Smooth muscle cell (in vitro differentiated cells): ENCODE data around the gene VSX1. TPM values are rescaled to one million over a fixed set of nuclear protein-coding genes. Genes with fewer than 3 reads are reported as not detected.

ENCODE experiments used
- DNase-seq: peaks from one replicate; lab custom pipeline; 2025; ENCODE audit not compliant: unreplicated experiment; lab: John Stamatoyannopoulos, UW
- H2AFZ ChIP-seq: fragments of 200-600 bp; sonication (generic); 2 replicates; pipeline ENCODE4 v1.6.0; 2016; ENCODE audit warnings: antibody characterized with exemption, low read depth, mild to moderate bottlenecking
- H3F3A ChIP-seq: fragments of 200-600 bp; sonication (generic); 2 replicates; pipeline ENCODE4 v1.6.0; 2017; ENCODE audit warnings: antibody characterized with exemption, low read depth
- H3K27ac ChIP-seq: fragments of 200-600 bp; sonication (generic); 2 replicates; pipeline ENCODE4 v1.5.1; 2016; ENCODE audit warnings: low read depth, mild to moderate bottlenecking
- H3K27me3 ChIP-seq: fragments of 200-600 bp; sonication (generic); 2 replicates; pipeline ENCODE4 v1.6.1; 2016; ENCODE audit warnings: low read depth, mild to moderate bottlenecking
- H3K36me3 ChIP-seq: fragments of 200-600 bp; sonication (generic); 2 replicates; pipeline ENCODE4 v1.5.1; 2016; ENCODE audit warnings: low read depth
- H3K4me1 ChIP-seq: fragments of 200-600 bp; sonication (generic); 2 replicates; pipeline ENCODE4 v1.5.1; 2016; ENCODE audit warnings: low read depth
- H3K4me2 ChIP-seq: fragments of 200-600 bp; sonication (generic); 2 replicates; pipeline ENCODE4 v1.6.0; 2016; ENCODE audit warnings: mild to moderate bottlenecking
- H3K4me3 ChIP-seq: fragments of 200-600 bp; sonication (generic); 2 replicates; pipeline ENCODE4 v1.5.1; 2016; ENCODE audit warnings: mild to moderate bottlenecking
- H3K79me2 ChIP-seq: fragments of 200-600 bp; sonication (generic); 2 replicates; pipeline ENCODE4 v1.6.0; 2016; ENCODE audit warnings: low read depth, mild to moderate bottlenecking
- H3K9ac ChIP-seq: fragments of 200-600 bp; sonication (generic); 2 replicates; pipeline ENCODE4 v1.6.0; 2016; ENCODE audit warnings: low read depth
- H3K9me3 ChIP-seq: fragments of 200-600 bp; sonication (generic); replicated peaks from 2 replicates; pipeline ENCODE4 v1.5.1; 2016; ENCODE audit warnings: low read depth
- H4K20me1 ChIP-seq: fragments of 200-600 bp; sonication (generic); 2 replicates; pipeline ENCODE4 v1.6.0; 2016; ENCODE audit warnings: low read depth
- whole genome bisulfite sequencing: methylation state at CpG from one replicate; pipeline ENCODE4 v1.1.7; 2016; ENCODE audit warnings: low lambda C conversion rate; 5-methylcytosine and 5-hydroxymethylcytosine counted together
- polyA plus RNA-seq: library from polyadenylated mRNA; unstranded; fragments of >200 nt; fragmentation: Nextera tagmentation; extraction: Ambion mirVana; gene quantifications from 2 replicates; pipeline ENCODE4 v1.2.1, GENCODE V29; 2016
- total RNA-seq: library from RNA; depleted of rRNA; stranded (reverse); fragments of >200 nt; gene quantifications from 2 replicates; pipeline ENCODE4 v1.2.3, GENCODE V29; 2014
- TF ChIP-seq, protein P1 (sequence below): fragments of 200-600 bp; sonication (generic); IDR thresholded peaks from 2 replicates; pipeline ENCODE4 v1.5.1; 2017; ENCODE audit warnings: borderline replicate concordance, mild to moderate bottlenecking, antibody characterized with exemption; ENCODE audit not compliant: insufficient read depth, poor library complexity, severe bottlenecking

VSX1 gene
- total and polyA plus RNA-seq, 2 experiments from 2014 or later, result not detected

DNA sequence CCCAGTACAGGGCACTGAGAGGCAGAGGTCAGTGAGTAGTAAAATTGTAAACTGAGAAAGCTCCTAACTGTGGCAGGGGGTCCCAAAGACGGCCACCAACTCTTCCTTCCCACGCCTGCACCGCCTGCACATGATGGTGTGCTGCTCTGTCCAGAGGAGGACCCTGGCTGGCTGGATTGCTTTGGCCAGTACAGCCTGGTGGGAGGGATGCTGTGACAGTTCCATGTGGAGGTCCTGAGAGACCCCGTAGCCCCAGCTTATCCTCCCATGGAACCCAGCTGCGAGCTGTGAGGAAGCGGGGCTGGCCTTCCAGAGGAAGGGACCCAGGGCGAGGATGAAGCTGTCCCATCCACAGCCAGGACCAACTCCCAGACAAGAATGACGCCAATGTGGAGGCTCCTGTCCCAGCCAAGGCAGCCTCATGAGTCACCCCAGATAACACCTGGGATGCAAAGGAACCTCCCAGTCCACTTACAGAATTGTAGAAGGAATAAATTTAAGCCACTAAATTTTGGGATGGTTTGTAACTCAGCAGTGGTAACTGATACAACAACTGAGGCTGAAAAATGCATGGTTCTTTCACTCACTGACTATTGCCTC, 22.0 kb downstream of the VSX1 start:
- Histone ChIP-seq H3K27me3 (peaks cover 98% of the 10 kb centered on the region), H2AFZ (no peak overlapping the region), H3K4me3 (no peak overlapping the region), H4K20me1 (no peaks in the 10 kb centered on the region), H3F3A (no peaks in the 10 kb centered on the region), H3K9me3 (no peaks in the 10 kb centered on the region), H3K4me2 (no peak overlapping the region), H3K4me1 (peaks cover 10% of the 10 kb centered on the region), H3K79me2 (no peaks in the 10 kb centered on the region), H3K27ac (no peak overlapping the region), H3K9ac (no peak overlapping the region), H3K36me3 (no peaks in the 10 kb centered on the region)
- 90% methylated on average over 8 of the region's 8 CpGs for WGBS
- no peak for DNase-seq
- TF ChIP-seq, protein P1, sequence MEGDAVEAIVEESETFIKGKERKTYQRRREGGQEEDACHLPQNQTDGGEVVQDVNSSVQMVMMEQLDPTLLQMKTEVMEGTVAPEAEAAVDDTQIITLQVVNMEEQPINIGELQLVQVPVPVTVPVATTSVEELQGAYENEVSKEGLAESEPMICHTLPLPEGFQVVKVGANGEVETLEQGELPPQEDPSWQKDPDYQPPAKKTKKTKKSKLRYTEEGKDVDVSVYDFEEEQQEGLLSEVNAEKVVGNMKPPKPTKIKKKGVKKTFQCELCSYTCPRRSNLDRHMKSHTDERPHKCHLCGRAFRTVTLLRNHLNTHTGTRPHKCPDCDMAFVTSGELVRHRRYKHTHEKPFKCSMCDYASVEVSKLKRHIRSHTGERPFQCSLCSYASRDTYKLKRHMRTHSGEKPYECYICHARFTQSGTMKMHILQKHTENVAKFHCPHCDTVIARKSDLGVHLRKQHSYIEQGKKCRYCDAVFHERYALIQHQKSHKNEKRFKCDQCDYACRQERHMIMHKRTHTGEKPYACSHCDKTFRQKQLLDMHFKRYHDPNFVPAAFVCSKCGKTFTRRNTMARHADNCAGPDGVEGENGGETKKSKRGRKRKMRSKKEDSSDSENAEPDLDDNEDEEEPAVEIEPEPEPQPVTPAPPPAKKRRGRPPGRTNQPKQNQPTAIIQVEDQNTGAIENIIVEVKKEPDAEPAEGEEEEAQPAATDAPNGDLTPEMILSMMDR, result no peak

DNA sequence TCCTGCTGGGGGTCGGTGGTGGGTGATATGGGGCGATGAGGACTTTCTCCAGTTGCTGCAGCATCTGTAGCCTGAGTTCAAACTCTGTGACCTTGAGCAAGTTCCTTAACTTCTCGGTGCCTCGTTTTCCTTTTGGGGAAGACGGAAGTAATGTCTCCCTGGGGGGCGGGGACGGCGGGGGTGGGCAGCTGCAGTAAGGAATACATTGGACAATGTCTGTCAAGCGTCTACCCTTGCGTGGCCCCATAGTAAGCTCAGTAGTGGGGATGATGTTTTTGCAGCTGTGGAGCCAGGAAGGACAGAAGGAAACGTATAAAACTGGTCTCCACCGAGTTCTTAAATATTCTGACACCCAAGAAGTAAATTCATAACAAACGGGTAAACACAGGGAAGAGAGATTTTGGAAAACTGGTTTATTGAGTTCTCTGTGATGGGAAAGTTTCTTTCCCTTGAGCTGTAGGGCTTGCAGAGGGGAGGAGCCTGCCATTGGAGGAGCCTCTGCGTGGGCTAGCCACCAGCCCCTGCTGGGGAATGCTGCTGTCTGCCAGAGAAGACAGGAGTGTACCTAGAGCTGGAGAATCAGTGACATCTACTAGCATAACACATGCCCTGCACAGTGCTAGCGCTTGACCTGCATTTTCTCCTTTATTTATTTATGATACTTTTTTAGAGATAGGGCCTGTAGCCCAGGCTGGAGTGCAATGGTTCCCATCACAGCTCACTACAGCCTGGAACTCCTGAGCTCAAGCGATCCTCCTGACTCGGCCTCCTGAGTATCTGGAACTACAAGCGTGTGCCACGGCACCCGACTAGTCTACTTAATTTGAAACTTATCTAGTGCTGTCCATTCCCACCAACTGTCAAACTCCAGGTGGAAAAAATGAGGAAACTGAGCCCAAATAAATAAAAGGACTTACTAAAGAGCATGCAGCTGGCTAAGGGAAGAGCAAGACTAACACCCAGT, 22.8 kb downstream of the VSX1 start:
- H3K27me3 ChIP-seq, result peaks cover 97% of the 10 kb centered on the region
- TF ChIP-seq, protein P1, result no peak
- peak overlapping the region; percentile 96 for H3K4me2 ChIP-seq
- H4K20me1 ChIP-seq, result no peaks in the 10 kb centered on the region
- no peaks in the 10 kb centered on the region for H3K79me2 ChIP-seq
- no peak overlapping the region for H3K27ac ChIP-seq
- no peak for DNase-seq
- no peaks in the 10 kb centered on the region for H3F3A ChIP-seq
- H3K4me3 ChIP-seq, result peak overlapping the region; percentile 70
- H3K36me3 ChIP-seq, result no peaks in the 10 kb centered on the region
- no peaks in the 10 kb centered on the region for H3K9me3 ChIP-seq
- peaks cover 10% of the 10 kb centered on the region for H3K4me1 ChIP-seq
- no peak overlapping the region for H2AFZ ChIP-seq
- 52% methylated on average over 20 of the region's 20 CpGs for WGBS
- H3K9ac ChIP-seq, result no peak overlapping the region

DNA sequence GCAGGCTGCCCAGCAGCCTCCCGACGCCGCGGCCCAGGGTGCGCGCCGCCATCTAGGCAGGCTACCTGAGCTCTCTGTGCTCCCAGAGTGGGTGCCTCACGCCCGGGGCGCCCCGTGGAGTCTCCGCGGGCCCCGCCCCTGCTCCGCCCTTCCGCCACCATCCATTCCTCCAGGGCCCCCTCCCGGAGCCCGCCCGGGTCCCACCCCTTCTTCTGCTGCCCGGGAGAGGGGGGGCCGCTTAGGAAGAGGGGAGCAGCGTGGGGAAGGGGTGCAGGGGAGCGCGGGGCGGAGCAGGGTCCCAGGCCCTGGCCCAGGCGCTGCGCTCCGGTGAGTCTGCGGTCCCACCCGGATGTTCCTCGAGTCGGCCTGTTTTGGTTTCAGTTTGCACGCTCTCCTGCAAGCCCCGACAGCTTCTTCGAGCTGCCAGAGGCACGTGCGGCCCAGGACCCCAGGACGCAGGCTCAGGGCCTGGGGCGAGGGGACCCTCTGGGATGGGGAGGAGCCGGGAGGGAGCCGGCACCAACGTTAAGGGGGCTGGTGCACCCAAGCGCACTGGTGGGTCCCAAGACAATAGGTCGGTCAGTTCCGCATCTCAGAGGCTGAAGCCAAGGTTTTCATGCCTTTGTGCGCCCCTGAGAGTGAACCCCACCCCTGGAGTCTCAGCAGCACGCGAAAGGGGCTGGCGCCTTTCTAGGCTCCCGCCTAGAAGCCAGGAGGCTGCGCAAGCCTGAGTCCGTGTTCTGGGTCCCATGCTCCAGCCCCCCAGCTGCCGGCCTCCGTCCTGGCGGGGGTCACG, 23.7 kb downstream of the VSX1 start, which contains the start of gene ACSS1:
TSS of gene ACSS1 (minus strand) at position 89 of the 796 bp plus-strand sequence. CDS start at position 52, 37 bp downstream.
- Histone ChIP-seq H3K27me3 (peaks cover 89% of the 10 kb centered on the region), H3F3A (no peaks in the 10 kb centered on the region), H3K27ac (no peak within 1 kb of the TSS), H3K9ac (no peak within 1 kb of the TSS), H3K79me2 (no peaks in the 10 kb centered on the region), H3K36me3 (no peaks in the 10 kb centered on the region), H3K4me3 (peak within 1 kb of the TSS; percentile 70), H3K9me3 (no peaks in the 10 kb centered on the region), H4K20me1 (no peaks in the 10 kb centered on the region), H3K4me1 (peaks cover 10% of the 10 kb centered on the region), H3K4me2 (peak within 1 kb of the TSS; percentile 96), H2AFZ (peak within 1 kb of the TSS; percentile 79)
- no peak for DNase-seq
- TF ChIP-seq, protein P1, result no peak
- 24% methylated on average over 22 of the region's 56 CpGs for WGBS
